T follicular helper cell (primary cell): ENCODE results near the gene LEF1.

Experiments used
- DNase-seq: peaks from one replicate; pipeline ENCODE4 v3.0.0-alpha.2; 2020; ENCODE audit warnings: low read depth

Gene LEF1

DNA sequence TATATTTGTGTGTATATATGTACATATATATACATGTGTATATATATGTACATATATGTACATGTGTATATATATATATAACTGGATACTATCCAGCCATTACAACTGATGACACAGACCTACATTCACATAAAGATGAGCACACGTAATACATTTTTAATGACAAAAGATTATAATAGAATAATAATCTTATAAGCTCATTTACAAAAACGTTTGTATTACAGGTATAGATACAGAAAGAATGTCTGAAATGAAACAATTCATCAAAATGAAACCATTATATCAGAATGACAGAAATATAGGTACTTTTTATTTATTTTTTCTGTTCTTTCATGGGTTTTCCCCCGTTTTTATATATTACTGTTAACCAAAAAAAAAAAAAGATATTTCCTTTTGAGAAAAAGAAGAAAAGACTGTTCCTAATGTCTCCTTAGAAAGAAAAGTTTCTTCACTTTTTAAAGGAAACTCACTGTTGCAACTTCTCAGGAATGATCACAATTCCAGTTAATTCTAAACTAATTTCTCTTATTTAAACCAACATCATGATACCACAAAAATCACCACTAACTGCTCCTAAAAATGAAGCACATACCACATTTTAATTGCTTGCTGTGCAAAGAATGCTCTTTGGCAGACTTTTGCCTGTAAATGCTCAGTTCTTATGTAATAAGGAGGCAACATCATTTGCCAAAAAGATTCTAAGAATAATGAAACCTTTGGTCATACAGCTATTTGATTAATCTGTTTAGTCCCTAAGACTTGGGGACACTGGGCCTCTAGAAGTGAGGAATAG lies 18.9 kb downstream of the LEF1 start:
- DNase-seq: no peak

DNA sequence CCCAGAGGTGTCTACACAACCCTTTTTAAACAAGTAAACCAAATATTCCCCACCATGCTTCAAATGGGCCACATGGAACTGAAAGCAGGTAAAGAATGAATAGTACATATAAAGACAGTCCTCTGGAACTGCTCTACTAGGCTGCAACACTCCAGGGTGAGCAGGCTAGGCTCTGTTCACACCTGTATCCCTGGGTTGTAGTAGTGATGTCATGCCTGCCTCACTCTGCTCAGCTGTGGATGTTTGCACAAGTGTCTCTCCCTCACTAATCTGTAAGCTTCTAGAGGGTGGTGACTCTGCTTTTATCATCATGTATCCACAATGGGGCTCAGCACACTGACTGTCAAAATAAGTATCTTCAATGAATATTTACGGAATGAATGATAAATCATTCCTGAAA lies 20.4 kb downstream of the LEF1 start:
- DNase-seq: no peak

DNA sequence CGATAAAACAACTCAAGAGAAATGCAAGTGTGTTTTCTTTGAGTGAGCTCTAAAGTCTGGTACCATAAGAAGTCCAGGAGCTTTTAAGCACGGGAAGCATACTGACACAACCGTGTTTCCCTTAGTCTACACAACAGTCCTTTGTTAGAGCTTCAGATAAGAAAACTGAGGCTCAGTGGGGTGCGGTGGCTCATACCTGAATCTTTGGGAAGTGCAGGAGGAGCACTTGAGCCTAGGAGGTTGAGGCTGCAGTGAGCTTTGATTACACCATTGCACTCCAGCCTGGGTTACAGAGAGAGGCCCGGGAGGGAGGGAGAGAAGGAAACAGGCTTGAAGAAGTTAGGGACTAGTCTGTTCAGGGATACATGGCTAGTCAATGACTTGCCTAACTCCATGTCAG lies 21.9 kb downstream of the LEF1 start:
- no peak for DNase-seq

DNA sequence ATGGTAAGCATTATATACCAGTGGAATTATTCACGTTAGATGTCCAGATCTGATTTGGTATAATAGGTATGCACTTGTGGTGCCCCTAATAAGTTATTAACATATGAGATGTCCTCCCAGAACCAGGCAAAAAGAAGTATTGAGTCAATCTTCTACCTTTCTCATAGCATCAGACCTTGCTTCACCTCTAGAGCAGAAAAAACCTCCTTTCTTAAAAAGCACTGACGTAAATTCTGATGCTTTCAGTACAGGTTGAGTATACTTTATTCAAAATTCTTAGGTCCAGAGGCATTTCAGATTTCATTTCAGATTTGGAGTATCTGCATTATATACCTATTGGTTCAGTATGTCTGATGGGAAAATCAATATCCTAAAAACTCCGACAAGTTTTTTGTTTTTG lies 22.4 kb downstream of the LEF1 start:
- DNase-seq: no peak

DNA sequence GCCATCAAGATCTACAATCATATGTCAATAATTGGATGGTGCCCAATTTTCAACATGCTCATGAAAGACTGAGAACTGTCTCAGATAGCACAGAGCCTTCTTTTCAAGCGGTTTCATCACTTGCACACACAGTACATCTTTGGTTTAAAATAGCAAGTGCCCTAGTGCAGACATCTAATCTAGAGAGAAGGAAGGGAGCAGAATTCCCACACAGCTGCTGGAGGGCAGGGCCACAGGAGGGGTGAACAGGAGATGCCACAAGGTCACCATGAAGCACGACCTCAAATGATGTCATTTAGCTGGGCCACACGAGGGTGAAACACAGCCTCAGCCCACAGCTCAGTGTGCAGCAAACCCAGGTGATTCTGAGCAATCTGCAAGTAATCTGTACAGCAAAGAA lies 24.3 kb downstream of the LEF1 start:
- DNase-seq: no peak

DNA sequence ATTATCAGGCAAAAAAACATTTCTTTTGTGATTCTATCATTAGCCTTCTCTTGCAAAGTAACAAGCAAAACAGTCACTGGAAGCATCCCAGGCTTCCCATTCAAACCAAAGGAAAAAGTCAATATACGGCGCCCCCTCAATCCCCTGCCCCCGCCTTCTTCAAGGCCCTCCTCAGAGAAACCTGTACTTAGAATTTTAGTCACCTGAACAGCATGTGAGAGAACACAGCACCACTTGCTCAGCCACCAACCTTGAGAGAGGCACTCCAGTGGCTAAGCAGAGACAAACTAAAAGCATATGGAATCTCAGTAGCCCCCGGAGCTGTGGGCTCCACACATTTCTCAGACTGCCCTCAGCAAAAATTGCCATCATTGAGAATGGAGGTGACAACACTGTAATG lies 25.2 kb downstream of the LEF1 start:
- no peak for DNase-seq

DNA sequence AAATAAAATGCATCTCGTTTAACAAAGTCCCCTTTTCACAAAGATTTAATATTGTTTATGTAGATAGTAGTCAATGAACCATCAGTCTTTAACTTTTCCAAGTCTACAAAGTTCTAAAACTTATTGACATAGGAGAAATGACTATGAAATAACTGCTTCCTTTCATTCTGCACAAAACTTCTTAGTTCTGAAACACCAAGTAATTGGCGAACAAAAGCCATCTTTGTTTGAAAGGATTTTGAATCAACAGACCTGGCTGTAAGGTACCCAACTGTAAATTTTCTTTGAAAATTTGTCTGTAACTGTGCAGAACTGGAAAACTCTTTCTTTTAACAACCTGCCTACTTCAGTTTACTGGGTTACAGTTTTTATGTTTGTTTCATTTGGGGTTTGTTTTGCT lies 25.9 kb downstream of the LEF1 start:
- no peak for DNase-seq

DNA sequence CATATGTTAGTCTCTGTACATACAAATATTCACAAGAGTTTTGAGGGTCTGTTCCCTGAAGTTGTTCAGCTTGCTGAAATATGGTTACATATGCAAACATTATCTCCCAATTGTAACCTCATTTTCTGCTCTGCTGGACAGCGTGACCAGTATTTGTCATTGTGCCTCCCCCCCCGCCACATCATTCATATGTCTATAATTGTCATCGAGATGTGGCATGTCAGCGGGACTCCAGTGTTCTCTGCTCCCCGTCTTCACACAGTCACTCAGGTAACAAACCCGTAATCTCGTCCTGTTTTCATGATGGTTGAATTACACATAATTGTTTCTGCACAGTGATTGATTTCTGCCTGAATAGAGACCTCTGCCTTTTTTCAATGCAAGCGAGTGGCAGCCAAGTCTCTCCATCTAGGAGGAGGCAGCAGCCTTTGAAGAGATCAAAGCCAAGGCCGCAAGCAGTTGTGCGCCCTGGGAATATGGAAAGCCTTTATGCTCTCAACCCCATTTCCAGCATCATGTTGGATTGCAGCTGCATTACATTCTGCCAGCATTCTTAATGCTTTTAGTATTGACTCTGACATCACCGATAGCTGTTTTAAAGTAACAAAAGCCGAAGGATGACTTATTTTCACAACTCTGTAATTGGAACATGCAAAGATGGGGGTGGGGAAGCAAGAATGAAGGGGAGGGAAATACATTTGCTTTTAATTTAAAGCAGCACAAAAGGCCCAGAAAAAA lies 27.4 kb downstream of the LEF1 start:
- DNase-seq: no peak

DNA sequence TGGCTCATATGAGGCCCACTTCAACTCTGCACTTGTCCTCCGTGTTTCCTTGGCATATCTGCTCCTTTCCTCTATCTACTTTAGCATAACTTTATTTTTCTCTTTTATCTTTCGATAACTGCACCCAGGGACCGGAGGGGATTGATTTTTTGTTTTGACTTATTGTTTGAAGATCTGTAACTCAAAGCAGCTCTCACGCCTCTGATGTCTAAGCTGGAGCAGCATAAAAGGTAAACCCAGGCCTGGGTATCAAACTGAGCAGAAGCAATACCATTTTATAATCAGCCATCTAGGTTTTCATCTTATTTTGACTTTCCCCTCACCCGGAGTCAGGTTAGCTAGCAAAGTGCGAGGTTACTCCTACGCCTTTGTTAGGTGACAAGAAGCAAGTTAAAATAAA lies 28.4 kb downstream of the LEF1 start:
- no peak for DNase-seq

DNA sequence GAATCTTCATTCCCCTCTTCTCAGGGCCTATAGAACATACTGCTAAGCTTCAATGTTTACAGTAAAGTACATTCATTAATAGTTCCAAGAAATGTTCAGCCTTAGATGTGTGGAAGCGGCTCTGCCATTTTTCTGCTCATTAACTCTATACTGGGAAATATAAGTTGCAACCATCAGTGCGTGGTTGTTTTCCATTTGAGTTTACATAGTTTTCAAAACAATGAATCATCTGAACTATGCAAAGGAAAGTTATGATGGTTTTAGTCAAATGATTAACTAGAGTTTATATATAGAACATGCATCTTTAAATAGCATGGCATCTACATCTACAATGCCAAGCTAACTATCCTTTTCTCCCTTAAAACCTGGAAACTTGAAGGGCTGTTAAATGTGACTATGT lies 29.6 kb downstream of the LEF1 start:
- DNase-seq: no peak

DNA sequence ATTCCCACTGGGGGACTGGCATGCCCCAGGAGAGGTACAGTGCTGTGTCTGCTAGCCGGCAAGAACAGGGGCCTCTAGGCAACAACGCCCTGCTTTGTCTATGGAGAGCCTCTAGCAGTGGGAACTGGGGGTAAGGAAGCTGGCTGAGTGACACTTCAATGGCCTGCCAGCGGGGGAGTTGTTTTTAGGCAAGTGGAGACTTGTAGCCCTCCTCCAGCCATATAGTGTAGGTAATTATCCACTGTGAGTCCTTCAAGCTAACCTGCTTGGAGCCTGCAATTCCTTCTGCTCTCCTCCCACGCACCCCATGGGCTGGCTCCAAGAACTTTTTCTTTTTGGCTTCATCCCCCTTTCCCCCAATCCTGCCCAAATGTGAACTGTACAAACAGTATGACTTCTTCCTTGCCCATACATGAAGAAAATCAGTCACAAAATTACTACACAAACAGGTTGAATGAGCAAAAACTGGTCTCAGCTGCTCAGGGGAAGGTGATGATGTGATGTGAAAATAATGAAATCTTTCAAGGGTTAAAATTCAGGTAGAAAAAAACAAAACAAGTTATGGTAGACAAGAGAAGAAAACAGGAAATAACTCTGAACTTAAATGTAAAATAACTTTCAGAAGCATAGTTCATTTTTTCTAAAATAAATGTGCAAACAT lies 33.1 kb downstream of the LEF1 start:
- no peak for DNase-seq

DNA sequence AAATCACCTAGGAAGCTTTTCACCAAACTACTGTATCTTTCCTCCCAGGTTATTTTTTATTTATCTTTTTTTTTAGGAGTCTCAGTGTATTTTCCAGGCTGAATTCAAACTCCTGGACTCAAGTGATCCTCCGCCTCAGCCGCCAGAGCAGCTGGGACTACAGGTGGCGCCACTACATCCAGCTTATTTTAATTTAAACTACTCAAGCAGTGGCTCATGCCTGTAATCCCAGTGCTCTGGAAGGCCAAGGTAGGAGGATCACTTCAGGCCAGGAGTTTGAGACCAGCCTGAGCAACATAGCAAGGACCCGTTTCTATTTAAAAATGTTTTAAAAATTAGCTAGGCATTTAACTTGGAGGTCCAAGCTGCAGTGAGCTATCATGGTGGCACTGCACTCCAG lies 37.8 kb downstream of the LEF1 start:
- DNase-seq: no peak

DNA sequence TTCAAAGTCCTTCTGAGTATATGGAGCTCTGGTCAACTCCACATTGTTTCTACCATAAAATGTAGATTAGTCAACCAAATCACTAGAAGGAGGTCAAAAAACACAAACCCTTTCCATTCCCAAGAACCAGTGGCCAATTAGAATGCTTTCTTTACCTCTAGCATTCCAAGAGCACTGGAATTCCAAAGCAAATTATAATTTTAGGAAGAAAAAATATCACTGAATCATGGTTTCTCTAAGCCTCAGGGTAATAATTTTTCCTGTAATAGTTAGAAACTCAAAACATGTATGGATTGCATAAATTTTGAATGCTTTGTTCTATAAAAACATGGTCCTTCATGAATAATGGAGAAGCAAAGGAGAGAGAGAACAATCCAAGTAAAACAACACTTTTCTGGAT lies 39.5 kb downstream of the LEF1 start:
- no peak for DNase-seq

DNA sequence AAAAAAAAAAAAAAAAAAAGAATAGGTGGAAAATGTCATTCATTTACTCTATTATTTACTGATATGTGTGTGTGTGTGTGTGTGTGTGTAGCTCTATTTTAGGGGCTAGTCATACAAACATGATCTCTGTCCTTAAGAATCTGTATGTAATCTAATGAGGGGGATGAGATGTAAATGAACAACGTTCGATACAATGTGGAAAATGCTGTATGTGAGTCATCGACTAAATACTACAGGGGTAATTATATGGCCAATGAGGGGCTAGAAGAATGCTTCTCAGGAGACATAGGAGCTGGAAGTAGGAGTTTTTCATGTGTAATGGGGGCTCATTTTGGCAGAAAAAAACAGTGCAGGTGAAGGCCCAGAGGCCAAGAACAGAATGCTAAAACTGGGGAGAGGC lies 41.9 kb downstream of the LEF1 start:
- DNase-seq: no peak

DNA sequence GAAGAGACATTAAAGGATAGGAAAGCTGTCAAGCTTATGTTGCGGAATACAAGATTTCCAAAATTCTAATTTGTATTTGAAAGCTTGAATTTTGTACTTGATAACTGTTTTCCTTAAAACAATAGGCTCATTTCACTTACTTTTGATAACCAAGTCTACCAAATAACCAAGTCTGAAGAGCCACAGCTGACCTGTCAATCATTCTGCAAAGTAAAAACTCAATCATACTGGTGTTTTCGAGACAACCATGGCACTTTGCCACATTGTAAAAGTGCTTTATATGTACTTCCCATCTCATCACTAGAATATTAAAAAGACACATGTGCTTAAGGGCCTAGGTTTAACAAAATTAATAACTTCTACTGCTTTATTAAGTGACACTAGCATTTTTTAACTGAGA lies 47.9 kb downstream of the LEF1 start:
- DNase-seq: no peak

DNA sequence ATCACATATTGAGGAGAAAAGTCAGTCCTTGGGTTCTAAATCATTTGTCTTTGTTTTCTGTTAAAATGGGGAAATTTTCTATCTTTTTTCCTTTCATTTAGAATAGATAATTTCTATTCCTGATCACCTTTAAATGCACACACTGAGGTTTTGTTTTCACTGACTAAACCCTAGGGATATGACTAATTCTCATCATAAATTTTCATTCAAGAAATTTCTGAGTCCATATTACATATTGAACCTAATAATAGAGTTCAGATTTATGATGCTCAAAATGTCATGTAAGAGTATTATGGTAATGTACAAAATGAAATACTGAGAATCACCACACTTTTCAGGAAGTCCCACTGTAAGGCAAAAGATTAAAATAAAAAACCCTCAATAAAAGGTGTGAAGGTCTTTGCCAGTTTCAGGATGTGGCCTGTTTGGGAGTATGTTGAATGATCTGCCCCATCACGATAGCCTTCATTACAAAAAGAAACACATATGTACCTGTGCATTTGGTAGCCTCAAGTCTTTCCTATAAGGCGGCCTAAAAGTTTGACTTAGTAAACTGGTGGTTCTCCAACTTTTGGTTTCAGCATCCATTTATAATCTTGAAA lies 49.4 kb downstream of the LEF1 start:
- DNase-seq: no peak

DNA sequence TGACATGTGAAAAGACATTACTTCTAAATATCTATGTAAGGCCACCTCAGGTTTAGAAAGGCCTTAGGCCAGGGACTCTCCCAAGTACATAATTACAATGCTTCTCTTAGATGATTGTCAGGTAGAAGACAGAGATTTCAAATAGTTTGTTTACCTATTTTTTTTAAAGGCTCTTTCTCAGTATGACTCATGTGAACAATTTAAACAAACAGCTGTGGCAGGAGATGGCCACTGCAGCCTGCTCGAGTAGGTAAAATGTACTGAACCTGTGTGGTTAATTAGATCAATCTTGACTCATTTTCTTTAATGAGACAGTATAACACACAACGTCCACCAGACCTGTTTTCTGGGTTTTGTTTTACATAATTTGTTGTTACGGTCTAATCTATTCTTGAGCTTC lies 50.2 kb downstream of the LEF1 start:
- peak; percentile 37 for DNase-seq

DNA sequence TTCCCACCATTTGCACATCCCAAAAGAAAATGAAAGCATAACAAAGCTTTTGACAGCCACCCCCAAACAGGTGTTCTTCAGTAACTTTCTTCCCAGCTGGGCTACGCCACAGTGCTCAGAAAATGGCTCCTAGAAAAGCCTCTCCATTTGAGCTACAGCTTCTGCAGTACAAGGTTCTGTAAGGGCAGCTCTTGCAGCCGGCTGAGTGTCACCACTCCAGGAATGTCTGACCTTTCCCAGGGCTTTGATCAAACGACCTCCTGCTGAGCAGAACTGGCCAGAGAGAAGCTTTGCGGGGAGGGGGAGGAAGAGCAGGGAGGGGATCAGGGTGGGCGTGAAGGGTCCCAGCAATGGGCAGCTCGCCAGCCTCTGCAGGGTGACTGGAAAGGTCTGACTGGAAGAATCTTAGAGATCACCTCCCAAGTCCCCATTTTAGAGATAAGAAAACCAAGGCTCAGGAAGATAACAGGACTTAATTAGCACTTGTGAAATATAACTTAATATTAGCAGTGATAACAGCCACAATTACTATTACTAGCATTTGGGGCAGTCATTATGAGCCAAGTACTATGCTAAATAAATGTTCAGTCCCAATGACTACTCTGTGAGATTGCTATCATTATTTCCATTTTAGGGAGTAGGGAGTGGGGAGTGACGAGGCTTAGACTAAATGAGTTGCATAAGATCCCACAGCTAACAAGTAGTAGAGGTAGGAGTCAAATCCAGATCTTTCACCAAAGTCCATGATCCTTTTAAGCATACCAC lies 51.1 kb downstream of the LEF1 start:
- no peak for DNase-seq

DNA sequence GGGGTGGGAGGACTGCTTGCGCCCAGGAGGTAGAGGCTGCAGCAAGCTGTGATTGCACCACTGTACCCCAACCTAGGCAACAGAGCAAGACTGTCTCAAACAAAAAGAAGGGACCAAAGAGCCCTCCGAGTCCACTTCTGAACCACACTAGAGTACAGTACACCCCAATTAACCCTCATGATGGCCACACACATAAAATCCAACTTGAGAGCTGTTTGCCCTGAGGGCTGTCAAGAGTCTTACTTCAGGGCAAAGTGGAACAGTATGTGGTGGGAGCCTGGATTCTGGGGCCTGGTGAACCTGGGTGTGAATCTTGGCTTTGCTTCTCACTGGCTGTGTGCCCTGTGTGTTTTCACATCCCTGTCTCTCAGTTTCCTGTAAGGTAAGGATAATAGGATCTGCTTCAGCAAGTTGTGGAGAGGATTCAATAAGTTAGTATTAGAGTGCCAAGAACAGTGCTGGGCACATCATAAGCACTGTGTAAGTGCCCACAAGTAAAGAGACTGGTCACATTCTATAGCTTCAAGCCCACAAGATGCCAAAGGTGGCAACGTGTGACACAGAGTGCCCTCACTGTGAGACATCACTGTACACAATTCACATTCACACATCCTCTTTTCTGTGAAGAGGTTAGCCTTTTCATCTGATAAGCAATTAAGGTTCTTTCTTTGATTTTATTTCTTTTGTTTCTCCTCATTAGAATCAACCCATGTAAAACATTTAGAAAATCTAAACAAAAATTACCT lies 52.1 kb downstream of the LEF1 start:
- no peak for DNase-seq

DNA sequence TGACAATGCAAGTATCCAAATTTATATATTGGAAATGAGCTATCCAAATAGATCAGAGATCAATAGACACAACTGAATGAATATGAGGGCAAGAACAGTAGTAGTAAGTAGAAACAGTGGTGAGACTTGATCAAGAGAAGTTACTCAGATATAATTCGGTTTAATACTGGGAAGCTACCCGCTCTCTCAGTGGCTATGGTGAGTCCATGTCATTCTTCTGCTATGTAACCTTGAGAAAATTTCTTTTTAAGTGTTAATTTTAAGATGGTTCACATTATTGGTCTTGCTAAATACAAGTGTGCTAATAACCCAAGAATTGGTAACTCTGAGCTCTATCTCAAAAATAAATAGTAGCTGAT lies 53.6 kb downstream of the LEF1 start:
- no peak for DNase-seq

DNA sequence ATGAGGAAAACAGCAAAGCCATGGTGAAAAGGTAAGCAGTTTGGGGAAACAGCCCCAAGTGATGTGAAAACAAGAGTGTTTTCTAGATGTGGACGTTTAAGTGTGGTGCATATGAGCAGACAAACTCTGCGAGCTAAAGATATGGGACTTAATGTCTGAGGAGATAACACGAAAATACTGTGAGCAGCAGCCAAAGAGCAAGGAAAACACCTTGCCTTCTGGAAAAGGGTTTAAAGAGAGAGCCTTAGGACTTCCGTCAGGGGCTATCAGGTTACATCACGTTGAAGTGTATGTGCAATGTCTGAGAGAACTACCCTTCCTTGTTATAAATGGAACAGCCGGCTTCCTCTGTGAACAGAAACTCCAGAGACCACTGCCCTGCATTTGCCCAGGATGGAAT lies 54.2 kb downstream of the LEF1 start:
- no peak for DNase-seq
